ENCODE data around the gene FLOT2. TPM values are rescaled to one million over a fixed set of nuclear protein-coding genes. Genes with fewer than 3 reads are reported as not detected.
"Not testable (repeated sequence)": the region's sequence is repeated elsewhere in the genome, so short reads cannot be mapped to it uniquely, and the experiment has no call there.

The FLOT2 gene
- polyA plus RNA-seq, 1 donor = 72.4 TPM

DNA sequence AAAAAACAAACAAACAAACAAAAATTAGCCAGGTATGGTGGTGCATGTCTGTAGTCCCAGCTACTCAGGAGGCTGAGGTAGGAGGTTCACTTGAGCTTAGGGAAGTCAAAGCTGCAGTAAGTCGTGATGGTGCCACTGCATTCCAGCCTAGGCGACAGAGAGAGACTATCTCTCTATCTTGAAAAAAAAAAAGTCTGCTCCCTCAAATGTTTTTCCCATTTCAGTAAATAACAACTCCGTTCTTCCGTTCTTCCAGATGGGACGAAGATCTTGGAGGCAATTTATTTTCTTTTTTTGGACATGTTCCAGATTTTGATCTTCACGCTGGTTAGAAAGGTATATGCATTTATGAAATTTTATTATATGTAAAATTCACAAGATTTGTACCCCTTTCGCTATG lies 23.7 kb downstream of the FLOT2 start:
- DNase-seq (ENCODE audit: low read depth) = no peak

DNA sequence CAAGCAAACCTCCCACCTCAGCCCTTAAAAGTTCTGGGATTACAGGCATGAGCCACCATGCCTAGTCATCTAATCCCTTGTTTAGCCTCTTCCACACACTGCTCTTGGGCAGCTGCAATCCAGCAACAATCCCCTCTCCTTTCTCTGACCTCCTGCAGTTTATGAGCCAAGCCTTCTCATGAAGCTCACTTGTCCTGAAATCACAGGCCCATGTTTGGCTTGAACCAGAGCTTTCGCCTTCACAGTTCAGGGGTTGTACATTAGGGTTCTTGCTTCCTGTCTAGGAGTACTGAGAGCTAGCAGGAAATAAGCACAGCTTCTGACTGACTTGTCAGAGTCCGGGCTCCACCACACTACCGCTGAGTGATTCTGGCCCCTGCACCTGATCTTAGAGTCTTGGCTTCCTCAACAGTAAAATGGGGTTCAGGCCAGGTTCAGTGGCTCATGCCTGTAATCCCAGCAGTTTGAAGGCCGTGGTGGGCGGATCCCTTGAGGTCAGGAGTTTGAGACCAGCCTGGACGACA lies 26.4 kb downstream of the FLOT2 start:
- DNase-seq (ENCODE audit: low read depth) = no peak

DNA sequence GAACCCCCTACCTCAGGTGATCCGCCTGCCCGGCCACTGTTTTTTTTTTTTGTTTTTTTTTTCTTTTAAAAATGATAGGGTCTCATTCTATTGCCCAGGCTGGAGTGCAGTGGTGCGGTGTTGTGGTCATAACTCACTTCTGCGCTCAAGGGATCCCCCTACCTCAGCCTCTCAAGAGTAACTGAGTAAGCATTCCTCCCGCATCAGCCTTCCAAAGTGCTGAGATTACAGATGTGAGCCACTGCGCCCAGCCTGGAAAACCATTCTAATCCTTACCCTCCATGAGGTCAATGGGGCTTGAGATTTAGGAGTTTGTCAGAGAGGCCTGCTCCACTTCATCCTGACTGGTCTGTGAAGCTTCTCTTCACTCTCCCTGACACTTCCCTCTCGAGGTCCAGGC lies 30.3 kb downstream of the FLOT2 start:
- no peak for DNase-seq (ENCODE audit: low read depth)

DNA sequence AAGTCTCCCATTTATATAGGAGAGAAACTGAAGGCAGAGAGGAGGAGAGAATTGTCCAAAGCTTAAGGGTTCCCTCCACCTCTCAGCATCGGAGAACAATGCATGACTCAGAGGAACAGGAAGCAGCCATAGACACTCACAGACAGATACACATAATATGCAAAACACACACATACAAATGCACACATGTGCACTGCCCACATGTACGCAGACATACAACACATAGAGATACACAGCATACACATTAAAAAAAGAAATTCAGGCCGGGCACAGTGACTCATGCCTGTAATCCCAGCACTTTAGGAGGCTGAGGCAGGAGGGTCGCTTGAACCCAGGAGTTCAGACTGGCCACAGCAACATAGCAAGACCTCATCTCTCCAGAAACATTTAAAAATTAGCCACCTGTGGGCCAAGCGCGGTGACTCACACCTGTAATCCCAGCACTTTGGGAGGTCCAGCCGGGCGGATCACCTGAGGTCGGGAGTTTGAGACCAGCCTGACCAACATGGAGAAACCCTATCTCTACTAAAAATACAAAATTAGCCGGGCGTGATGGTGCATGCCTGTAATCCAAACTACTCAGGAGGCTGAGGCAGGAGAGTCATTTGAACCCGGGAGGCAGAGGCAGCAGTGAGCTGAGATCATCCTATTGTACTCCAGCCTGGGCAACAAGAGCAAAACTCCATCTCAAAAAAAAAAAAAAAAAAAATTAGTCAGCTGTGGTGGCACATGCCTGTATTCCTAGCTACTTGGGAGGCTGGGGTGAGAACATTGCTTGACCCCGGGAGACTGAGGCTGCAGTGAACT lies 31.4 kb downstream of the FLOT2 start:
- no peak for DNase-seq (ENCODE audit: low read depth)

DNA sequence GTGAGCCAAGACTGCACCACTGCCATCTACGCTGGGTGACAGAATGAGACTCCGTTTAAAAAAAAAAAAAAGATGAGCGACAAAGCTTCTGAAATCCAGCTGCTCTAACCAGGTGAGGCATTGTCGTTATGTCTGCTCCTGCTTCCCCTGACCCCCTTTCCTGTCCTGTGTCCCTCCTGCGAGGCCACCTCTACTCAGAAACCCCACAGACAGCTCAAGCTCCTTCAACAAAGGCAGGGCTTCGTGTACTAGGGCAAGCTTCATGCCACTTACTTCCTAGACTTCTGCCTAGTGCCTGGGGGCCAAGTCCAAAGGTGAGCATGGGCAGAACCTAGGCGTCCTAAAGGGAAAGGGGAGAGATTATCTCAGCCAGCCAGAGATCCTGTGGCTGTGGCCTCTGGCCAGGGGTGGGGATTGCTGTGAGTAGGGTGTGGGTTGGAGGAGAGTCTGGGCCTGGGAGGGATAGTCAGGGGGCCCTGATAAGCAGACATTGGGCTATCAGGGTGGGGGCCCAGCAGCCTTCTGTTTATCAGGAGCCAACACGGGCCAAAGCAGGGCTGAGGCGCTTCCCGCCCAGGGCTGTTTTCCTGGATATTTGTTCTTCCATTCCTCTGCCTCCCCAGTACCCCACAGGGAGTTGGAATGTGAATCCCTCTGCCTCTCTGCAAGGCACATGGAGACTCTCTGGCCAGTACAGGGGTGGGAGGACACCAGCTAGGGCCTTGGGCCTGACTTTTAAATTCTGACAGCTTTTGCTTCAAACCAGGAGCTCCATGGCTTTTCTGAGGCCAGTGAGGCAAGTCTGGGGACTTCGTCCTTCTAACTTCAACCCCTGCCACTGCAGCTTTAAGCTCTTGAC lies 32.3 kb downstream of the FLOT2 start:
- no peak for DNase-seq (ENCODE audit: low read depth)

DNA sequence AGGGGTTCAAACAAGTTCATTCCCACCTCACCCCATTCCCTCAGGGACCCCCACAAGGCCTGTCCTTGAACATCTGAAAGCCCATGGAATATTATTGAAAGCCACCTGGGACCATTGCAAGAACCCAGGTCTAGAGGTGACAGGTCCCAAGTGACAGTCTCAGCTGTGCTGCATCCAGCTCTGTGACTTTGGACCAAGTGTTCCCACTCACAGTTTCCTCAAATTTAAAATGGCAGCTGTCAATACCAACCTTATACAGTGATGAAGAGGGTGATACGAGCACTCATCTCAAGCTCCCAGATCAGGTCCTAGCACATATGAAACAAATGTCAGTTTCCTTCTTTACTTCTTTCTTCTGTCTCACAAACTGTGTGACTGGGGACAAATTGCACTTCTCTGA lies 33.6 kb downstream of the FLOT2 start:
- no peak for DNase-seq (ENCODE audit: low read depth)

DNA sequence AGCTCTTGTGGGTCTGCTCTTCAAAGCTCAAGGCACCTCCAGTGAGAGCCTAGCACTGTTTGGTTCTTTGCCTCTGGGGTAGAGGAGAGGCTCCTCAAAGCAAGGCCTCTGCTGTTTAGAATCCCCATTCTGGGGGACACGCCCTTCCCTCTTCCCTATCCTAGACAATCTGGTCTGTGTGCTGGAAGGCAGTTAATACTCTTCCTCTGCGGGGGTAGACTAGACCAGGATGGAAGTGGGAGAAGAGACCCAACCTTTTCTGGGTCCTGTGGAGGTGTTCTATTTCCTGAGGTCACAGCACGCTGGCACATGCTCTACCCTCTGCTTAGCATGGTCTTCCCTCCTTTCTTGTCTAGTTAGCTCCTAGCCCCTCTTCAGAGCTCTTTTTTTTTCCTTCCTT lies 35.0 kb downstream of the FLOT2 start:
- DNase-seq (ENCODE audit: low read depth) = no peak

DNA sequence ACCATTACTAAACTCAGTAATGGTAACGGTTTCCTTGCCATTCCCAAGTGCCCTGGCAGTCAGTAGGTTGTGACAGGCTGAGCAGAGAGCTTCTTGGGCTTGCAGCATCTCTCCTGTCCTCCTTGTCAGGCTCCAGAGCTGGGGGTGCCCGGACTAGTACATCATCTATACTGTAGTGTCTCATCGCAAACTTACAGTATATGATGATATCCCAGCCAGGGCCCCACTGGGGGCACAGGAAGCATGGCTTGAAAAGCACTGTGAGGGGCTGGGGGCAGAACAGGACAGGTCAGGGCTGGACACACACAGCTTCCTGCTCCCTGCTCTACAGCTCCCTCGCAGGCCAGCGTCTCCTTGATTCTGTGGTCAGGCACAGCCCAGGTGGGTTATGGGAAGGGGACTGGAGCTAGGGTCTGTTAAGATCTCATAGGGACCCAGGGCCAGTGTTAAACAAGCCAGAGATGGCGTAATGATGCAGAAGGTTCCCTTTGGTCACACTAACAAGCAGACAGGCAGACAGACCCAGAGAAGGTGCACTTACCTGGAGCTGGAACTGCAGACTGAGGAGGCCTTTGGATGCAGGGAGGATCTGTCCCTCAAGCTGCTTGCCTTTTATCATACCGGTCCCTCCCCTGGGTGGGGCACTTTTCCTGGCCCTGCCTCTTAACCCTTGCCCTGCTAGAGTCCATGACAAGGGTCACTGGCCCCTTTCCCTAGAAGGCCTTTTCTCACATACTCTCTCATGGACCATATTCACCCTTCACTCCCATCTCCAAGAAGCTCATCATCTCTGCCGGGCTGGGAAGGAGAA lies 35.9 kb downstream of the FLOT2 start:
- DNase-seq (ENCODE audit: low read depth) = no peak

DNA sequence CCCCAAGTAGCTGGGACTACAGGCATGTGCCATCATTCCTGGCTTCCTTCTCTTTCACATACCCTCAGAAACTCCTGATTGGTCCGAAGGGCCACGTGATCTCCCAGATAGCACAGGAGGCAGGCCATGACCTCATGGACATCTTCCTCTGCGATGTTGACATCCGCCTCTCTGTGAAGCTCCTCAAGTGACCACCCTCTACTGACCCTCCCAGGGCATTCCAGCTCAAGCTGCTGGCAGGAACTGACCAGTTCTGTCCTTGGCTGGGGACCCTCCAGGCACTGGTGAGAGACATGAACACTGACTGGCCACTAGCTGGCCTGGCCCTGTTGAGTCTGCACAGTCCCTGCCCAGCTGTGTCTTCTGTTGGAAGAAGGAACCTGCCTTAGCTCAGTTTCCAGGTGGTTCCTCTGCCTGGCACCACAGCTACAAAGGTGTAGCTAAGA lies 37.1 kb downstream of the FLOT2 start:
- no peak for DNase-seq (ENCODE audit: low read depth)

DNA sequence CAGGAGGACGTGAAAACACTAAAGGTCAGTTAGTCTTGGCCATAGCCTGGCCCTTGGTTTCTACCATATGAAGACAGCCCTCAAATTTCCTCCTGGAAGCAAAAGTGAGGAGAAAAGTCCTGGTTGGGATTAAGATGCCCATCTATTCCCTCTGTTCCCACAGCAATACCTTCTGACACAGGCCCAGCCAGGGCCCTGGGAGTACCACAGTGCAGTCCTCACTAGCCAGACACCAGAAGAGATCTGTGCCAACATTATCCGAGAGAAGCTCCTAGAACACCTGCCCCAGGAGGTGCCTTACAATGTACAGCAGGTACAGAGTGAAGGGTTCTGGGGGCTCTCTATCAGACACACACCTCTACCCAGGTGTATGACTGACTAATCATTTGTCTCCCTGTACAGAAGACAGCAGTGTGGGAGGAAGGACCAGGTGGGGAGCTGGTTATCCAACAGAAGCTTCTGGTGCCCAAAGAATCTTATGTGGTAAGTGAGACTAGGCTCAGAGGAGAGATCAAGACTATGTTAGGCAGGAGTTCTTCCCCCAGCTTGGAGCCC lies 38.7 kb downstream of the FLOT2 start:
- DNase-seq (ENCODE audit: low read depth) = no peak

DNA sequence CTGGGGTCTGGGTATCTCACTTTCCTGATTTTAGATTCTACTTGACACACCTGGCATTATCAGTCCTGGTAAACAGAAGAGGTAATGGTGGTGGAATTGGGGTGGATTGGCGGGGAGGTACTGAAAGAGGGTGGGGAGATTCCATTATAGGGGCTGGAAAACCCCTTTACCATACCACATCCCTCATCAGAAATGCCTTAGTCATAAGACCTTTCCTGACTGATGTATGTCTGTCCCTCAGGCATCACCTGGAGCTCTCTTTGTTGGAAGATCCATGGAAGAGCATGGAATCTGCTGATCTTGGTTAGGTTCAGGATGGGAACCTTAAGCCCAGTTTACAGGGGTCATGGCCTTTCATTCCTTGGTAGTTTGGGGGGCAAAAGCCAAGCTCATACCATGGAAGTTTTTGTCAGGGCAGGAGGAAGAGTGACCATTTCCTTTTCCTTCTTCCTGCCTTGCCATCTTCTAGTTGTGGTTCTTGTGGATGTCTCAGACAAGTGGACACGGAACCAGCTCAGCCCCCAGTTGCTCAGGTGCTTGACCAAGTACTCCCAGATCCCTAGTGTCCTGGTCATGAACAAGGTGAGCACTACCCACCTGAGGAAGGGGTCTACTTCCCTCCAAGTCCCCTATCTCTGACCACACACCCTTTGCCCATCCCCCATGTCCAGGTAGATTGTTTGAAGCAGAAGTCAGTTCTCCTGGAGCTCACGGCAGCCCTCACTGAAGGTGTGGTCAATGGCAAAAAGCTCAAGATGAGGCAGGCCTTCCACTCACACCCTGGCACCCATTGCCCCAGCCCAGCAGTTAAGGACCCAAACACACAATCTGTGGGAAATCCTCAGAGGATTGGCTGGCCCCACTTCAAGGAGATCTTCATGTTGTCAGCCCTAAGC lies 39.4 kb downstream of the FLOT2 start:
- DNase-seq (ENCODE audit: low read depth) = no peak

DNA sequence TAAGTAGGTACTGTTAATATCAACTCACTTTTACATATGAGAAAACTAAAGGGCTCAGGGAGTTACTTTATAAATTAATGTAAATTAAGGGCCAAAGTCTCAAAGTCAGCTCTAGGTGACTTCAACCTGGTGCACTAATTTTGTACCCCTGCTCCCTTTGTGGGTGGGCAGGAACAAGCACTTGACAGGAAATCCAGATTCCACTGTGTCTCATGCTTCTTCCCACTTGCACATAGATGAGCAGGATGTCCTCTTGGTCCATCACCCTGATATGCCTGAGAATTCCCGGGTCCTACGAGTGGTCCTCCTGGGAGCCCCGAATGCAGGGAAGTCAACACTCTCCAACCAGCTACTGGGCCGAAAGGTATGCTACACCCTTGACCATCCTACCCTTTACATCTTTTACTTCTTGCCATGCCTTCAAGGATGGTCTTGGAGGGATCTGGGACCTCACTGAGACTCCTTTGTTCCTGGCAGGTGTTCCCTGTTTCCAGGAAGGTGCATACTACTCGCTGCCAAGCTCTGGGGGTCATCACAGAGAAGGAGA lies 41.4 kb downstream of the FLOT2 start:
- no peak for DNase-seq (ENCODE audit: low read depth)

DNA sequence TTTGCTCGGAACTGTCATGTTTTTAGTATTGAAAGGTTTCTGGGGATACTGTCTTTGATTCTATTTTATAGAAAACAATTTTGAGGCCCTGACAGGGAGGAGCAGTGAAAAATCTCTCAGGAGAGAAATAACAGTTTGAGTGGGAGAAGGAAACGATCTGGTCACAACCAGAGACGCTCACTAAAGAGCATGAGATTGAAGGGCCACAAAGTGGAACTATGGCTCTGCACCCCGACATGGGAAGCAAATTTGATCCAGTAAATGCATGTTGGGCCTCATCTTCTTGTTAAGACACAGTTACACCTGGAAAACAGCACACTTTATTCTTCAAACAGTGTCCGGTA lies 42.2 kb downstream of the FLOT2 start:
- no peak for DNase-seq (ENCODE audit: low read depth)

DNA sequence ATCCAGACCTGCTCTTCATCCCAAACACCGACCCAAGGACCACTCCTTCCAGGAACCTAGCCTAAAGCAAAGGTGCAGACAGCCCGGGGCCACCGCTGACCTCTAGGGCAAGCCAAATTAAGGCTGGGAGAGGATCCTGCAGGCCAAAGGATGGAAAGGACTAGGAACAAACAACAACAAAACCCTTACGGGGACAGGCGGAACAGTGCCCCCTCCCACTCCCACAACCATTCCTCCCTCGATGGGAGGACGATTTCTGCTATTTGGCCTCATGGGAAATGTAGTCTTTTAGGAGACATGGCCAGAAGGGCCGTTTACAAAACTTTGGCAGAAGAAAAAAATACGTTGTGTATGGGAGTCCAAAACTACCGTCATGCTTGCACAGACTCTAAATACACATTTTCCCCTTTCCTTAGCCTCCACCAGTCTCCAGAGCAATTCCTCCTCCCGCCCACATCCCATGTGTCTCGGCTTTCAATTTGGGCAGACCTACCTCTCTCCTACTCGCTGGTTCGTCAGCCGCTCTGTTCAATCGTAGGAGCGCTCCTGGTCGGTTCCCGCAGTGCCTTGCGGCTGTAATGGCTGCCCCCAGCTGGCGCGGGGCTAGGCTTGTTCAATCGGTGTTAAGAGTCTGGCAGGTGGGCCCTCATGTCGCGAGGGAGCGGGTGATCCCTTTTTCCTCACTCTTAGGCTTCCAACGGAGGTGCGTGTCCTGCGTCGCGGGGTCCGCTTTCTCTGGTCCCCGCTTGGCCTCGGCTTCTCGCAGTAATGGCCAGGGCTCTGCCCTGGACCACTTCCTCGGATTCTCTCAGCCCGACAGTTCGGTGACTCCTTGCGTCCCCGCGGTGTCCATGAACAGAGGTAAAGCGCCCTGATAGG lies 42.8 kb downstream of the FLOT2 start, which contains the start of gene ERAL1:
Gene ERAL1, plus strand, starts transcription at position 560 of the 879 bp plus-strand sequence. Its CDS starts 19 bp downstream, at position 579.
- peak; percentile 89 for DNase-seq (ENCODE audit: low read depth)

DNA sequence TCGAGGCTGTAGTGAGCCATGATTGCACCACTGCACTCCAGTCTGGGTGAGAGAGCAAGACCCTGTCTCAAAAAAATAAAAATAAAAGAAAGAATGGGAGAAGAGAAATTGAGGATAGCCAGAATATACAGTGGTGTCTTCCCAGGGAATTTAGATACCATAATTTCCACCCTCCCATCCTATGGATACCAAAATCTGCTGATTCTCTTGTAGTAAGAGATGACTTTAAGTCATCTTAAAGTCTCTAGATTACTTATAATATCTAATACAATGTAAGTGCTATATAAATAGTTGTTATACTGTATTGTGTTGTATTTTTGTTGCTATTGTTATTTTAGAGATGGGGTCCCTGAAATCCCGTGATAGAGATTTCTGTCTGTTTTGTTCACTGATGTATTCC lies 44.2 kb downstream of the FLOT2 start:
- no peak for DNase-seq (ENCODE audit: low read depth)

DNA sequence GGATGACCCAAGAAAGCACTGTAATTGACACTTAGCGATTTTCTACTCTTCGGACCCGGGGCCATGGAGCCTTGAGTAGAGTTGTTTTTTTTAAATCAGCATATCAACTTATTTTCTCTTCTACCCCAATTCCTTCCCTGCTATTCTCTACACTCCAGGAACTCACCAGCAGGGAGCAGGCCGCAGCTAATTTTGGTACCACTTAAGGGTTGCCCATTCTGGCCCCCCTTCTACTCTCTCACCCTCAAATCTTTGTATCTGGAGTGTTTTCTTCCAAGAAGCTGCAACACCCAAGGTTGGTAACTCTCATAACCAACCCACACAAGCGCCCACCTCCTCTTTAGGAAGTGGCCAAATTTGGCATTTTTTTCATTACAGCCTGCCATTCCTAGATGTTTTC lies 48.3 kb downstream of the FLOT2 start:
- no peak for DNase-seq (ENCODE audit: low read depth)

DNA sequence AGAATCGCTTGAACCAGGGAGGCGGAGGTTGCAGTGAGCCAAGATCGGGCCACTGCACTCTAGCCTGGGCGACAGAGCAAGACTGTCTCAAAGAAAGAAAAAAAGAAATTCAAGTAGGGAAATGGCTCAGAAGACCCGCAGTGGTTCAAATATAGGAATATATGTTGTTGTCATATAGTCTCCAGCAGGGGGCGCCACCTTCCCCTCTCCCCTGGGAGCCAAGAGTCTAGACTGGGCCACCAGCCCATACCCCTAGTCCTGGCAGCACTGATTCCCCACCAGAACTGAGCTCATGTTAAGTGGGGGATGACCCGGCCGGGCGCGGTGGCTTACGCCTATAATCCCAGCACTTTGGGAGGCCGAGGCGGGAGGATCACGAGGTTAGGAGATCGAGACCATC lies 48.9 kb downstream of the FLOT2 start:
- not testable (repeated sequence) for DNase-seq (ENCODE audit: low read depth)

DNA sequence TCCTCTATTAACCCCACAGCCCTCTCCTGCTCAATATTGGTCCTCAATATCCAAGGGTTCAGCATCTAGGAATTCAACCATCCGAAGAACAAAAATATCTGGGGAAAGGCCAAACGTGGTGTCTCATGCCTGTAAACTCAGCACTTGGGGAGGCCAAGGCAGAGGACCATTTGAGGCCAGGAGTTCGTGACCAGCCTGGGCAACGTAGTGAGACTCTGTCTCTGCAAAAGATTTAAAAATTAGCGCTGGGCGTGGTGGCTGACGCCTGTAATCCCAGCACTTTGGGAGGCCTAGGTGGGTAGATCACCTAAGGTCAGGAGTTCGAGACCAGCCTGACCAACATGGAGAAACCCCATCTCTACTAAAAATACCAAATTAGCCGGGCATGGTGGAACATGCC lies 50.8 kb downstream of the FLOT2 start:
- not testable (repeated sequence) for DNase-seq (ENCODE audit: low read depth)

DNA sequence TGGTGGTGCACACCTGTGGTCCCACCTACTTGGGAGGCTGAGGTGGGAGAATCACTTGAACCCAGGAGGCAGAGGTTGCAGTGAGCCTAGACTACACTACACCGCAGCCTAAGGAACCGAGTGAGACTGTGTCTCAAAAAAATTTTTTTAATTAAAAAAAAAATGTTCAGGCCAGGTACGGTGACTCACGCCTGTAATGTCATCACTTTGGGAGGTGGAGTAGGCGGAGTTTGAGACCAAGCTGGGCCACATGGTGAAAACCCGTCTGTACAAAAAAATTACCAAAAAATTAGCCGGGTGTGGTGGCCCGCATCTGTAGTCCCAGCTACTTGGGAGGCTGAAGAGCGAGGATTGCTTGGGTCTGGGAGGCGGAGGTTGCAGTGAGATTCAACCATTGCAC lies 51.3 kb downstream of the FLOT2 start:
- no peak for DNase-seq (ENCODE audit: low read depth)

All from forelimb muscle (tissue), 1 donor.